Glomerular visceral epithelial cell (primary cell): ENCODE results near the gene STK39.
"Not testable (repeated sequence)": the region's sequence is repeated elsewhere in the genome, so short reads cannot be mapped to it uniquely, and the experiment has no call there.

Experiments used
- DNase-seq: peaks from one replicate; pipeline ENCODE4 v3.0.0-alpha.2; 2016; ENCODE audit errors: extremely low spot score

STK39 gene

GRCh38 chr2:168137510-168138180 lies 109.8 kb downstream of the STK39 start:
- no peak for DNase-seq

- peak; percentile 49 for DNase-seq
Measured at GRCh38 chr2:168136392-168136977, 110.9 kb downstream of the STK39 start.

- no peak for DNase-seq
Measured at GRCh38 chr2:168135630-168136029, 111.8 kb downstream of the STK39 start.

- no peak for DNase-seq
Measured at GRCh38 chr2:168135121-168135520, 112.3 kb downstream of the STK39 start.

GRCh38 chr2:168134485-168134884 lies 112.9 kb downstream of the STK39 start:
- DNase-seq, result no peak

GRCh38 chr2:168132389-168132788 lies 115.0 kb downstream of the STK39 start:
- no peak for DNase-seq

GRCh38 chr2:168130346-168130745 lies 117.0 kb downstream of the STK39 start:
- DNase-seq, result no peak

- DNase-seq, result no peak
Measured at GRCh38 chr2:168127371-168127770, 120.0 kb downstream of the STK39 start.

GRCh38 chr2:168122210-168122609 lies 125.2 kb downstream of the STK39 start:
- DNase-seq, result not testable (repeated sequence)

GRCh38 chr2:168120730-168121129 lies 126.7 kb downstream of the STK39 start:
- no peak for DNase-seq

- no peak for DNase-seq
Measured at GRCh38 chr2:168120310-168120709, 127.1 kb downstream of the STK39 start.

- peak; percentile 63 for DNase-seq
Measured at GRCh38 chr2:168119515-168120141, 127.8 kb downstream of the STK39 start.

- peak; percentile 77 for DNase-seq
Measured at GRCh38 chr2:168118733-168119514, 128.5 kb downstream of the STK39 start.

- DNase-seq, result no peak
Measured at GRCh38 chr2:168116448-168116847, 130.9 kb downstream of the STK39 start.

- no peak for DNase-seq
Measured at GRCh38 chr2:168114619-168115018, 132.8 kb downstream of the STK39 start.

GRCh38 chr2:168114040-168114439 lies 133.4 kb downstream of the STK39 start:
- DNase-seq, result no peak

GRCh38 chr2:168107322-168107721 lies 140.1 kb downstream of the STK39 start:
- DNase-seq, result no peak

- DNase-seq, result no peak
Measured at GRCh38 chr2:168105127-168105683, 142.2 kb downstream of the STK39 start.

- peak; percentile 87 for DNase-seq
Measured at GRCh38 chr2:168097431-168097830, 150.0 kb downstream of the STK39 start.

- DNase-seq, result no peak
Measured at GRCh38 chr2:168096158-168096557, 151.2 kb downstream of the STK39 start.

GRCh38 chr2:168091986-168092385 lies 155.4 kb downstream of the STK39 start:
- DNase-seq, result no peak
